Hematopoietic multipotent progenitor cell treated with erythropoietin and hydrocortisone succinate and interleukin-3 and kit ligand, for 8 days (in vitro differentiated cells): ENCODE measurements around the gene SUN3.
"Not testable (repeated sequence)": the region's sequence is repeated elsewhere in the genome, so short reads cannot be mapped to it uniquely, and the experiment has no call there.

Experiments used
- DNase-seq: peaks from one replicate; pipeline ENCODE4 v3.0.0-alpha.2; 2015

Gene SUN3

GRCh38 chr7:48017674-48018073, 11.2 kb downstream of the SUN3 start:
- DNase-seq: no peak

- DNase-seq: no peak
These were observed 12.3 kb downstream of the SUN3 start for GRCh38 chr7:48016641-48017040.

- DNase-seq: no peak
These were observed 17.0 kb downstream of the SUN3 start for GRCh38 chr7:48011951-48012350.

- DNase-seq: no peak
These were observed 17.6 kb downstream of the SUN3 start for GRCh38 chr7:48011323-48011722.

DNA sequence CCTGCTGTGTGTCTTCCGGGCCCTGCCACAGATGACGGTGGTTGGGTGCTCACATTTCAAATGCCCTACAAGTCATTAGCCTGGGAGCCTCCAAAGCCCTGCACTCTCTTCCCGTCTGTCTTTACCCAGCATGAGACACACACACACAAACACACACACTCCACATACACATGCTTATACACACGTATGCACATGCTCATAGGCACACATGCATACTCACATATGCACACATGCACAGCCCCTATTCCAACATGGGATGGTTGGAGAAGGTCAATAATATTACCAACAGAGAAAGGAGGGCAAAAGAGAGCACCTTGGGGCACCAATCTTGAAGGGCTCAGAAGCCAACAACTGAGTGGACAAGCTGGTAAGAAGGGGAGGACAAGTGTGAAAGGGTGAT, 19.0 kb downstream of the SUN3 start:
- DNase-seq: no peak

GRCh38 chr7:48009257-48009656, 19.6 kb downstream of the SUN3 start:
- DNase-seq: no peak

DNA sequence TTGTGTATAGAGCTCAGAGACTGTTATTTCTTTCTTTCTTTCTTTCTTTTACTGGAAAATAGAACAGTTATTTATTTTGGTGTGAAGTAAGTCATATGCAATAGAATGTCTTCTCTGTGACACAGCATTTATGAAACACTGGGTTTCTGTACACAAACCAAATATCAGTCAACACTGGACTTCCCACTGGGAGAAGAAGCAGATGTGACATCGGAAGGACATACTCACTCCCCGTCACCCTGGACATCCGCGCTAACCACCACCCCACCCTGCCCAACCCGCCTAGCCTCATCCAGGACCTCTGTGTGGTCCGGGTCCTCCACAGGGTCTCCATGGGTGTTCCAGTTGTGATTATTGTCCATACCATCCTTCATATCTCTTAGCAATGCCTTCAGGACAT, 22.0 kb downstream of the SUN3 start:
- DNase-seq: no peak

- no peak for DNase-seq
These were observed 24.3 kb downstream of the SUN3 start for GRCh38 chr7:48004638-48005037.

- no peak for DNase-seq
These were observed 24.9 kb downstream of the SUN3 start for GRCh38 chr7:48004032-48004431.

DNA sequence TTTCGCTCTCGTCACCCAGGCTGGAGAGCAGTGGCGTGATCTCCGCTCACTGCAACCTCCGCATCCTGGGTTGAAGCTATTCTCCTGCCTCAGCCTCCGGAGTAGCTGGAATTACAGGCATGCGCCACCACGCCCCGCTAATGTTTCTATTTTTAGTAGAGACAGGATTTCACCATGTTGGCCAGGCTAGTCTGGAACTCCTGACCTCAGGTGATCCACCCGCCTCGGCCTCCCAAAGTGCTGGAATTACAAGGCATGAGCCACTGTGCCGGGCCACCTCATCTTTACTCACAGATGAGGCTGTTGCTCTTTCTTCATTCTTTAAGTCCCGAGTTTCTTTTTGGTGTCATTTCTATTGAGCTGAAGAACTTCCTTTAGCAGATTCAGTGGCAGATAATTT, 28.7 kb downstream of the SUN3 start:
- DNase-seq: not testable (repeated sequence)

DNA sequence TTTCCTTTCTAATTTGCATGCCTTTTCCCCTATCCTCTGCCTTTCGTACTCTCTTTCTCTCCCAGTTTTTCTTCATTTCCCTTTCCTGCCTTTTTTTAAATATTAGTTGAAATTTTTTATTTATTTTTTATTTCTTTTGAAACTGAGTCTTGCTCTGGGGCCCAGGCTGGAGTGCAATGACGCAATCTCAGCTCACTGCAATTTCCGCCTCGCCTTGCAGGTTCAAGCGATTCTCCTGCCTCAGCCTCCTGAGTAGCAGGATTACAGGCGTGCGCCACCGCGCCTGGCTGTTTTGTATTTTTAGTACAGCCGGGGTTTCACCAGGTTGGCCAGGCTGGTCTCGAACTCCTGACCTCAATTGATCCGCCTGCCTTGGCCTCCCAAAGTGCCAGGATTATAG, 29.5 kb downstream of the SUN3 start:
- DNase-seq: no peak

- no peak for DNase-seq
These were observed 36.5 kb downstream of the SUN3 start for GRCh38 chr7:47992446-47992845.

DNA sequence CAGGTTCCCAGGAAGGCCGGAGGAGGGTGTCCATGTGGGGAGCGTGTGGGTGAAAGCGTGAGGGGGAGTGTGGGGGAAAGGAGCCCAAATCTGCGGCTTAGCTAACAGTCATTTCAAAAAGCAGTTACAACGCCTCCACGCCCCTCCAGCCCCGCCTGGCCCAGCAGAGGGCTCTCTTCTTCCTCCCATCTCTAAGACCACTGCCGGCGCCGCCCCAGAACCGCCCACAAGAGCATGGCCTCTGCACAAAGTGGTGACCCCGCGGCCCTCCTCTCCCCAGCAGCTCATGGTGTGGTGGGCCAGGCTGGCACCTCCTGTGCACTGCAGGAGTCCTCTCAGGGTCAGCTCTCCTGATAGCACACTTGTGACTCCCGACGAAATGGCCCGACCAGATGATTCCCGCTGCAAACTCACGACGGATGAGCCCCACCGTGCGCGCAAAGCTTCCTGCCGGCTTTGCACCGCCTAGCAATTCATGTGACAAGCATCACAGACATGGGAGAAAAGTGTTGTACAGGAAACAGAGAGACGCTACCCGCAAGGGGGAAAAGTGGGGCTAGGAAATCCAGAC, 37.1 kb downstream of the SUN3 start:
- peak; percentile 88 for DNase-seq

DNA sequence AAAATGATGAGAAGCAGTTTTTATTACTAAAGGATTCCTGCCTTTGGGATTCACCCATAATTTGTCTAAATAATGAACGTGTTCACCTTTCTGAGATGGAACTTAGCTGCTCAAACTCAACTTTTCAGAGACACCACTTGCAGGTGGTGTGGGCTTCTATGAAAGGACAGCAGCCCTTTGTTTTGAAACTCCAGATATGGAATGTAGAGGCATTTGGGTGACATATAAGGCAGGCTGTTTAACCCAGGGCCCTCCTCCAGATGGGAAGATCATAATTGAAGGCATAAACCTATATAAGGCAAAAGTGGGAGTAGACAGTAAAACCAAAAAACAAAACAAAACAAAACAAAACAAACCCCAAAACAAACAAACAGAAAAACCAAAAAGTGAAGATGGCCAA, 37.6 kb downstream of the SUN3 start:
- DNase-seq: no peak

DNA sequence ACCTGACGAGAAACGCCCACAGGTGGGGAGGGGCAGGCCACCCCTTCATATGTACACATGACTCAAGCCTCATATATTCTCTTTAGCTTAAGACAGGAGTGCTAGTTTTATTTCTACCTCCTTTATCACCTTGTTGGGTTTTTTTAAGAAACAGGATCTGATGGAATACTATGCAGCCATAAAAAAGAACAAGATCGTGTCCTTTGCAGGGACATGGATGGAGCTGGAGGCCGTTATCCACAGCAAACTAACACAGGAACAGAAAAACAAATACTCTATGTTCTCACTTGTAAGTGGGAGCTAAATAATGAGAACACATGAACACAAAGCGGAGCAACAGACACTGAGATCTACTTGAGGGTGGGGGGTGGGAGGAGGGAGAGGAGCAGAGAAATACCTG, 38.3 kb downstream of the SUN3 start:
- no peak for DNase-seq

DNA sequence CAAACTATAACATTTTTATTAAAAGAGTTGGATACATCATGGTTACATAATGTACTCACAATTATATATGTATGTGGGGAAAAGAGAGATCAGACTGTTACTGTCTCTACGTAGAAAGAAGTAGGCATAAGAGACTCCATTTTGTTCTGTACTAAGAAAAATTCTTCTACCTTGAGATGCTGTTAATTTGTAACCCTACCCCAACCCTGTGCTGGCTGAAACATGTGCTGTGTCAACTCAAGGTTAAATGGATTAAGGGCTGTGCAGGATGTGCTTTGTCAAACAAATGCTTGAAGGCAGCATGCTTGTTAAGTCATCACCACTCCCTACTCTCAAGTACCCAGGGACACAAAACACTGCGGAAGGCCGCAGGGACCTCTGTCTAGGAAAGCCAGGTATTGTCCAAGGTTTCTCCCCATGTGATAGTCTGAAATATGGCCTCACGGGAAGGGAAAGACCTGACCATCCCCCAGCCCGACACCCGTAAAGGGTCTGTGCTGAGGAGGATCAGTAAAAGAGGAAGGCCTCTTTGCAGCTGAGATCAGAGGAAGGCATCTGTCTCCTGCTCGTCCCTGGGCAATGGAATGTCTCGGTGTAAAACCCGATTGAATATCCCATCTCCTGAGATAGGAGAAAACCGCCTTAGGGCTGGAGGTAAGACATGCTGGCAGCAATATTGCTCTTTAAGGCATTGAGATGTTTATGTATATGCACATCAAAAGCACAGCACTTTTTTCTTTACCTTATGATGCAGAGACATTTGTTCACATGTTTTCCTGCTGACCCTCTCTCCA, 39.1 kb downstream of the SUN3 start:
- DNase-seq: not testable (repeated sequence)

DNA sequence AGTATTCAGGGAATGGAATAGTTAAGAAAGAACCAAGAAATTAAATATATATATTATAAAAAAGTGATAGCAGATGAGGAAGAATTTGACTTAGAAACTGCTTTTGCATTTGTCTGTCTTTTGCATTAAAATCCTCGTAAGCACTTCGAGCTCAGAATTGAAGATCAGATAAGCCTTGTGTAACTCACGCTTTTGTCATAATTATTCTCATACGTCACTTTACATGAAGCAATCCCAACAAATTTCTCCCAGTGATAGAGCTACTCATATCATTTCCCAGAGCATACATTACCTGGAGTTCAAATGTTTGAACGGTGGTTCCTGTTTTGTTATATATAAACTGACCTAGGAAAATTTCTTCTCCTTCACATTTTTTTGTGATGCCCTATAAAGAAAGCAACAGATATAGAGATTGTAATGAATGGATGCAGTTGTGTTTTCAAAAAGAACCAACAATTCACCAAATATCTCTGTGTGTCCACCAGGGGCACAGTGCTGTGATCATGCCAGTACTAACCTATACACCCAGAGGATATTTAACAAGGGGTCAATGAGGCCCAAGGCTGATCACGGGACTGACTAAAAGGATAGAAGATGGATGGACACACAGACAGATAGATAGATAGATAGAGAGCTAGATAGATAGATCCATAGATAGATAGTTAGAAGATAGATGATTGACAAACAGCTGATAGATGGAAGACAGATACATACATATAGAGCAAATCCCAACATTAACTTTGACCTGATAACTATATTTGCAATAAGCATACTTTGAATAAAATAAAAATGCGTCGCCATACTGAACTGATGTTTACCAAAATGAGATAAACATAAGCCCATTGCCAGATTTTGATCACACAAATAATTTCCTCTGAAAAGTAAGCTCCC, 40.2 kb downstream of the SUN3 start:
- DNase-seq: peak; percentile 30

DNA sequence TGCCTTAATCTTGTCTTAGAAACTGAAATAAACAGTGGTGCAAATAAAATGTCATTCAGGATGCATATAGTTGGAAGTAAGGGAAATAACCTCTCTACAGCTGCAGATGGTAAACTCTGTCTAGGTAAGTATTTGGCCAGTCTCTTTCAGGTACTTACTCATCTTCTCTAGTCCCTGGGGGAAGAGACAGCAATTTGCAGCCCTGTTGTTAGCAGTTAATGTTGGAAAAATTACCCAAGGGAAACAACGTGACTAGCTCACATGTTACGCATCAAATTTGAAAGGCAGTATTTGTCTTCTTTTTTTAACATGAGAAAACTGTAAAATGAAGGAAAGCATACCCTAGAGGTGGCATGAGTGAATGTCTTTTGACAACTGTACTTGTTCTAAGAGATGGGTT, 46.3 kb downstream of the SUN3 start:
- DNase-seq: no peak

GRCh38 chr7:47980648-47981047, 48.3 kb downstream of the SUN3 start:
- DNase-seq: not testable (repeated sequence)

GRCh38 chr7:47979832-47980181, 49.1 kb downstream of the SUN3 start:
- no peak for DNase-seq

- DNase-seq: peak; percentile 95
These were observed 49.6 kb downstream of the SUN3 start, which contains the start of gene HUS1 for GRCh38 chr7:47979145-47979831. Gene HUS1, minus strand, starts transcription at chr7:47979615. Its CDS starts 96 bp downstream, at chr7:47979519.

- DNase-seq: no peak
These were observed 50.1 kb downstream of the SUN3 start for GRCh38 chr7:47978790-47979144.

DNA sequence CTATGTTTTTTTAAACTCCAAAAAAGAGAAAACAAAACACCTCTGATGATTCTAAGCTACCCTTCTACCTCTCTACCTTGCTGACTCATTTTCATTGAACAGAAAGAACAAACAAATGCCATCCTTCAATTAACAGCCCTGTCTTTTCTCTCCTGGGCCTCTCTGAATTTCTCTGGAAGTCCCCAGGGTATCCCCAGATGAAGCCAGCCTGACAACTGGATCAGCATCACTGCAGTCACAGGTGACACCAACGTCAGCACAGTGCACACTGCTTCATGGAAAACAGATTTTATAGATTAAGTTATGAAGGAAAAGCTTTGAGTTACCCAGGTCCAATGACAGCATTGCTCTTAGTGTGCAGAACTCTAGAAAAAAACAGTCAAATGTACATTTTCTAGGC, 55.2 kb downstream of the SUN3 start:
- DNase-seq: no peak
